GM12878 (cell line): ENCODE measurements around the gene GEMIN7. TPM values are rescaled to one million over a fixed set of nuclear protein-coding genes. Genes with fewer than 3 reads are reported as not detected.
A peak's percentile ranks its signal among the peaks of the same experiment; 100 is the strongest.

ENCODE experiments used
- ATAC-seq: fragments of 200-7000 bp; cut with Tn5 transposase; 3 replicates; pipeline ENCODE4 v1.9.1; 2020; ENCODE audit warnings: mild to moderate bottlenecking, moderate library complexity
- BruUV-seq: library from RNA; stranded (reverse); fragments of 400-500 nt; replicated peaks from 2 replicates; lab custom pipeline; 2021; lab: Mats Ljungman, UMichigan
- CTCF ChIA-PET: fragments of 300-600 bp; sonication (Branson Sonifier 250); formaldehyde crosslinking; extraction: SDS; loops from one replicate; lab custom pipeline; 2021; ENCODE audit warnings: inconsistent platforms; lab: Yijun Ruan, JAX
- POLR2A ChIA-PET: fragments of 350-600 bp; formaldehyde crosslinking; extraction: SDS; loops from one replicate; lab custom pipeline; 2021; ENCODE audit warnings: inconsistent platforms; lab: Charles Lee
- RAD21 ChIA-PET: fragments of 300-600 bp; sonication (Branson Sonifier 250); formaldehyde crosslinking; loops from one replicate; lab custom pipeline; 2023; ENCODE audit warnings: antibody characterized with exemption; ENCODE audit not compliant: unreplicated experiment; lab: Charles Lee
- SMC1A ChIA-PET: fragments of 300-600 bp; sonication (Branson Sonifier 250); formaldehyde crosslinking; loops from one replicate; lab custom pipeline; 2023; ENCODE audit not compliant: unreplicated experiment, uncharacterized antibody; lab: Charles Lee
- DNase-seq: peaks from one replicate; pipeline ENCODE4 v3.0.0-alpha.2; 2011; ENCODE audit warnings: low read depth, low spot score
- FAIRE-seq: peaks from 3 replicates; lab custom pipeline; 2011; peaks lifted over from hg19 to GRCh38; lab: Jason Lieb, UNC
- H2AFZ ChIP-seq: 2 replicates; pipeline ENCODE4 v1.6.0; 2011; ENCODE audit warnings: low read depth, low read length, control low read depth; ENCODE audit not compliant: control insufficient read depth
- H3K27ac ChIP-seq: 2 replicates; pipeline ENCODE4 v1.5.1; 2011; ENCODE audit warnings: control low read depth; ENCODE audit not compliant: control insufficient read depth, insufficient read depth
- H3K27me3 ChIP-seq, 2 experiments: replicated peaks in 1 of 2; 2 replicates each; pipeline versions ENCODE4 v1.6.0 to v1.6.1; 2011; ENCODE audit warnings: low read length in 1 of 2; ENCODE audit not compliant: control insufficient read depth in 2 of 2, insufficient read depth in 2 of 2
- H3K36me3 ChIP-seq, 2 experiments: 2 replicates each; pipeline ENCODE4 v1.5.1; 2011; ENCODE audit warnings: low read length in 1 of 2; ENCODE audit not compliant: control insufficient read depth in 2 of 2, insufficient read depth in 2 of 2
- H3K4me1 ChIP-seq: 2 replicates; pipeline ENCODE4 v1.6.1; 2011; ENCODE audit warnings: mild to moderate bottlenecking, low read length, moderate library complexity, mixed read lengths; ENCODE audit not compliant: control insufficient read depth, insufficient read depth
- H3K4me2 ChIP-seq: 2 replicates; pipeline ENCODE4 v1.6.0; 2011; ENCODE audit warnings: control low read depth; ENCODE audit not compliant: control insufficient read depth, insufficient read depth
- H3K4me3 ChIP-seq: fragments of 200-600 bp; sonication (generic); 2 replicates; pipeline ENCODE4 v1.5.1; 2016
- H3K79me2 ChIP-seq: 2 replicates; pipeline ENCODE4 v1.6.0; 2011; ENCODE audit warnings: low read length; ENCODE audit not compliant: control insufficient read depth, insufficient read depth
- H3K9ac ChIP-seq: 2 replicates; pipeline ENCODE4 v1.8.0; 2011; ENCODE audit warnings: low read length, control low read depth, mixed read lengths; ENCODE audit not compliant: control insufficient read depth, insufficient read depth
- H3K9me3 ChIP-seq: replicated peaks from 3 replicates; pipeline ENCODE4 v1.5.1; 2011; ENCODE audit warnings: mild to moderate bottlenecking, low read length; ENCODE audit not compliant: control insufficient read depth, insufficient read depth
- H4K20me1 ChIP-seq: 2 replicates; pipeline ENCODE4 v1.6.0; 2011; ENCODE audit not compliant: control insufficient read depth, insufficient read depth
- ATF7 ChIP-seq: fragments of 450-650 bp; IDR thresholded peaks from 2 replicates; pipeline ENCODE4 v1.6.1; 2016; ENCODE audit warnings: low read depth, mild to moderate bottlenecking
- HDAC2 ChIP-seq: fragments of 200-600 bp; sonication (generic); IDR thresholded peaks from 2 replicates; pipeline ENCODE4 v1.6.1; 2017
- HDAC6 ChIP-seq: fragments of 200-600 bp; sonication (generic); IDR thresholded peaks from one replicate; pipeline ENCODE4 v1.8.0; 2017; ENCODE audit warnings: antibody characterized with exemption; ENCODE audit not compliant: unreplicated experiment
- JUNB ChIP-seq: IDR thresholded peaks from 2 replicates; pipeline ENCODE4 v1.6.1; 2016; ENCODE audit warnings: antibody characterized with exemption, mild to moderate bottlenecking
- MEF2A ChIP-seq: IDR thresholded peaks from 2 replicates; pipeline ENCODE4 v1.6.1; 2011; ENCODE audit warnings: low read depth, mild to moderate bottlenecking, low read length, moderate library complexity; ENCODE audit not compliant: insufficient read depth
- MTA3 ChIP-seq: IDR thresholded peaks from 2 replicates; pipeline ENCODE4 v1.6.1; 2012; ENCODE audit warnings: low read length, inconsistent platforms, borderline replicate concordance
- NFYA ChIP-seq: IDR thresholded peaks from 2 replicates; pipeline ENCODE4 v1.6.1; 2011; ENCODE audit warnings: low read depth, mild to moderate bottlenecking, low read length, improper control_type of control experiment, borderline replicate concordance
- RB1 ChIP-seq: fragments of 450-650 bp; formaldehyde crosslinking; IDR thresholded peaks from 2 replicates; pipeline ENCODE4 v1.6.1; 2017; ENCODE audit warnings: mild to moderate bottlenecking, borderline replicate concordance
- TBL1XR1 ChIP-seq: IDR thresholded peaks from 2 replicates; pipeline ENCODE4 v1.6.1; 2012; ENCODE audit warnings: low read depth, low read length, improper control_type of control experiment
- ZNF217 ChIP-seq: fragments of 450-650 bp; IDR thresholded peaks from 2 replicates; pipeline ENCODE4 v1.6.1; 2017; ENCODE audit warnings: antibody characterized with exemption, mild to moderate bottlenecking
- WGBS: methylation state at CpG from one replicate; pipeline ENCODE4 v1.1.6; 2016; ENCODE audit warnings: low lambda C conversion rate; ENCODE audit not compliant: insufficient replicate concordance, insufficient coverage; ENCODE audit errors: missing lambda C conversion rate; 5-methylcytosine and 5-hydroxymethylcytosine counted together
- in situ Hi-C: fragments of 300-500 bp; cut with MboI; formaldehyde crosslinking; loops from 9 replicates; pipeline ENCODE4 v1.14.3; 2018; ENCODE audit warnings: mixed read lengths
- intact Hi-C: fragments of 100-400 bp; cut with micrococcal nuclease; formaldehyde crosslinking; loops from one replicate; pipeline ENCODE4 v1.14.2; 2022; ENCODE audit not compliant: unreplicated experiment
- polyA plus RNA-seq, 11 experiments: library from polyadenylated mRNA; depleted of rRNA in 4 of 11; unstranded in 6 of 11; stranded (reverse) in 5 of 11; fragments of >200 nt; fragmentation: Nextera tagmentation in 4 of 11; fragmentation: Illumina TruSeq in 1 of 11; extraction: Ambion mirVana in 4 of 11; extraction: Trizol in 1 of 11; gene quantifications; 1 replicate in 1 of 11; 2 replicates in 10 of 11; pipeline versions ENCODE4 v1.2.1 to v1.2.3, GENCODE V29; 2011 to 2016; ENCODE audit warnings: inconsistent platforms in 2 of 11, missing spikeins in 2 of 11, low read depth in 1 of 11
- total RNA-seq, 4 experiments: library from RNA; depleted of rRNA in 3 of 4; stranded (reverse); fragments of >200 nt in 3 of 4; fragmentation: Illumina TruSeq in 1 of 4; extraction: Trizol in 1 of 4; gene quantifications; 2 replicates each; pipeline versions ENCODE4 v1.2.1 to v1.2.3, GENCODE V29; 2013 to 2021
- TF ChIP-seq, protein P1 (sequence below): IDR thresholded peaks from 2 replicates; pipeline ENCODE4 v1.6.1; 2012; ENCODE audit warnings: improper control_type of control experiment, low read depth, low read length; ENCODE audit not compliant: insufficient replicate concordance
- TF ChIP-seq, protein P2 (sequence below): fragments of 450-650 bp; conservative IDR thresholded peaks from 2 replicates; pipeline ENCODE4 v1.6.1; 2017; ENCODE audit warnings: mild to moderate bottlenecking, moderate library complexity
- TF ChIP-seq, protein P3 (sequence below): fragments of 450-650 bp; IDR thresholded peaks from 2 replicates; pipeline ENCODE4 v1.6.1; 2016; ENCODE audit warnings: mild to moderate bottlenecking

The GEMIN7 gene
- total and polyA plus RNA-seq, 10 of the 15 experiments (the other 5 are each of a cell fraction or from before 2014, with no cell fraction given): 21.1 to 76.7 (median 44.9) TPM

DNA sequence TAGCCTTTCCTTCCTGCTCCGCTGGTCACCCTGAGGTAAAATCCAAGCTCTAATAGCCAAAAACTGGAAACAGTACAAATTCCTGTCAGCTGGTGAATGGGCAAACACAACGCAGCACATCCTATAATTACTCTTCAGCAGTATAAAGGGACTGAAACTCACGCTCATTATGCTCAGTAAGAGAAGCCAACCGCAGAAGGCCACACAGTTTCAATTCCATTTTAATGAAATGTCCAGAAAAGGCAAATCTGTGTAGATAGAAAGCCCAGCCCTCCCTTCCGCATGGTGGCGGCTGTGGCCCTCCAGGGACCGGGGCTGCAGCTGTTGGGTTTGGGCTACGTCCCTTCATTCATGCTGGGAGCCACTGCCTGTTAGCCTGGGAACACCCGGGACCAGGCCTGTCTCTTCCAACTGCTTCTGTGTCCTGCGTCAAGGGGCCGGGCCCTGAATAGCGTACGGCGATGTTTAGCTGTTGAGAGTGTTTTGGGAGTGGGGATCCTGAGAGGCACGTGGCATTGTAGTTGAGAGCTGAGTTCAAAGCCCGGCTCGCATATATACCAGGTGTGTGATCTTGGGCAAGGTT lies 58.2 kb downstream of the GEMIN7 start:
- ChIA-PET RAD21 (interaction anchor here (0.7 to 2.7 kb wide), 14 partner anchors 10 to 134 kb away, joined by 3 to 21 read pairs (median 5); partner anchors contain the start of genes BLOC1S3, GEMIN7, PPP1R37 and TRAPPC6A), SMC1A (interaction anchor here (0.9 to 4.0 kb wide), 13 partner anchors 11 to 112 kb away, joined by 3 to 39 read pairs (median 5); partner anchors contain the start of genes BLOC1S3, CLASRP, PPP1R37 and TRAPPC6A), CTCF (interaction anchor here (0.6 to 5.6 kb wide), 15 partner anchors 12 to 428 kb away, joined by 3 to 39 read pairs (median 6); partner anchors contain the start of genes BLOC1S3, GEMIN7, PPP1R37 and TRAPPC6A), POLR2A (interaction anchor here (0.6 to 4.5 kb wide), 17 partner anchors 12 to 995 kb away, joined by 3 to 33 read pairs (median 4); partner anchors contain the start of genes BLOC1S3, CLASRP, PPP1R37 and TRAPPC6A)
- peak; percentile 99 for FAIRE-seq
- ATAC-seq: peak; percentile 95
- Histone ChIP-seq H3K79me2 (peaks cover 31% of the 10 kb centered on the region), H3K4me1 (peaks cover 51% of the 10 kb centered on the region), H3K9ac (peak overlapping the region; percentile 59), H3K9me3 (no peaks in the 10 kb centered on the region), H3K36me3 (peaks cover 3 to 13% of the 10 kb centered on the region in 2 experiments; a peak in 3 of 4 replicates), H3K27ac (peak overlapping the region; percentile 97), H3K27me3 (no peaks in the 10 kb centered on the region), H3K4me2 (peak overlapping the region; percentile 73), H2AFZ (peak overlapping the region; percentile 74), H4K20me1 (no peaks in the 10 kb centered on the region), H3K4me3 (peak overlapping the region; percentile 39; the same call in 1 of the 2 replicates)
- in situ Hi-C loops (no loop called here), intact Hi-C loops (loop anchor here (1.0 to 5.0 kb wide), 4 partner anchors 27 to 200 kb away; partner anchors contain the start of genes GEMIN7 and ZNF296)
- no TSS peak for BruUV-seq
- 3% methylated on average over 17 of the region's 17 CpGs for WGBS
- DNase-seq: peak; percentile 93
- peak; percentile 59; the same call in 1 of the 2 replicates for TF ChIP-seq TBL1XR1
- TF ChIP-seq ATF7: peak; percentile 59; the same call in 1 of the 2 replicates
- TF ChIP-seq, protein P1, sequence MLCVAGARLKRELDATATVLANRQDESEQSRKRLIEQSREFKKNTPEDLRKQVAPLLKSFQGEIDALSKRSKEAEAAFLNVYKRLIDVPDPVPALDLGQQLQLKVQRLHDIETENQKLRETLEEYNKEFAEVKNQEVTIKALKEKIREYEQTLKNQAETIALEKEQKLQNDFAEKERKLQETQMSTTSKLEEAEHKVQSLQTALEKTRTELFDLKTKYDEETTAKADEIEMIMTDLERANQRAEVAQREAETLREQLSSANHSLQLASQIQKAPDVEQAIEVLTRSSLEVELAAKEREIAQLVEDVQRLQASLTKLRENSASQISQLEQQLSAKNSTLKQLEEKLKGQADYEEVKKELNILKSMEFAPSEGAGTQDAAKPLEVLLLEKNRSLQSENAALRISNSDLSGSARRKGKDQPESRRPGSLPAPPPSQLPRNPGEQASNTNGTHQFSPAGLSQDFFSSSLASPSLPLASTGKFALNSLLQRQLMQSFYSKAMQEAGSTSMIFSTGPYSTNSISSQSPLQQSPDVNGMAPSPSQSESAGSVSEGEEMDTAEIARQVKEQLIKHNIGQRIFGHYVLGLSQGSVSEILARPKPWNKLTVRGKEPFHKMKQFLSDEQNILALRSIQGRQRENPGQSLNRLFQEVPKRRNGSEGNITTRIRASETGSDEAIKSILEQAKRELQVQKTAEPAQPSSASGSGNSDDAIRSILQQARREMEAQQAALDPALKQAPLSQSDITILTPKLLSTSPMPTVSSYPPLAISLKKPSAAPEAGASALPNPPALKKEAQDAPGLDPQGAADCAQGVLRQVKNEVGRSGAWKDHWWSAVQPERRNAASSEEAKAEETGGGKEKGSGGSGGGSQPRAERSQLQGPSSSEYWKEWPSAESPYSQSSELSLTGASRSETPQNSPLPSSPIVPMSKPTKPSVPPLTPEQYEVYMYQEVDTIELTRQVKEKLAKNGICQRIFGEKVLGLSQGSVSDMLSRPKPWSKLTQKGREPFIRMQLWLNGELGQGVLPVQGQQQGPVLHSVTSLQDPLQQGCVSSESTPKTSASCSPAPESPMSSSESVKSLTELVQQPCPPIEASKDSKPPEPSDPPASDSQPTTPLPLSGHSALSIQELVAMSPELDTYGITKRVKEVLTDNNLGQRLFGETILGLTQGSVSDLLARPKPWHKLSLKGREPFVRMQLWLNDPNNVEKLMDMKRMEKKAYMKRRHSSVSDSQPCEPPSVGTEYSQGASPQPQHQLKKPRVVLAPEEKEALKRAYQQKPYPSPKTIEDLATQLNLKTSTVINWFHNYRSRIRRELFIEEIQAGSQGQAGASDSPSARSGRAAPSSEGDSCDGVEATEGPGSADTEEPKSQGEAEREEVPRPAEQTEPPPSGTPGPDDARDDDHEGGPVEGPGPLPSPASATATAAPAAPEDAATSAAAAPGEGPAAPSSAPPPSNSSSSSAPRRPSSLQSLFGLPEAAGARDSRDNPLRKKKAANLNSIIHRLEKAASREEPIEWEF: no peak
- TF ChIP-seq, protein P2, sequence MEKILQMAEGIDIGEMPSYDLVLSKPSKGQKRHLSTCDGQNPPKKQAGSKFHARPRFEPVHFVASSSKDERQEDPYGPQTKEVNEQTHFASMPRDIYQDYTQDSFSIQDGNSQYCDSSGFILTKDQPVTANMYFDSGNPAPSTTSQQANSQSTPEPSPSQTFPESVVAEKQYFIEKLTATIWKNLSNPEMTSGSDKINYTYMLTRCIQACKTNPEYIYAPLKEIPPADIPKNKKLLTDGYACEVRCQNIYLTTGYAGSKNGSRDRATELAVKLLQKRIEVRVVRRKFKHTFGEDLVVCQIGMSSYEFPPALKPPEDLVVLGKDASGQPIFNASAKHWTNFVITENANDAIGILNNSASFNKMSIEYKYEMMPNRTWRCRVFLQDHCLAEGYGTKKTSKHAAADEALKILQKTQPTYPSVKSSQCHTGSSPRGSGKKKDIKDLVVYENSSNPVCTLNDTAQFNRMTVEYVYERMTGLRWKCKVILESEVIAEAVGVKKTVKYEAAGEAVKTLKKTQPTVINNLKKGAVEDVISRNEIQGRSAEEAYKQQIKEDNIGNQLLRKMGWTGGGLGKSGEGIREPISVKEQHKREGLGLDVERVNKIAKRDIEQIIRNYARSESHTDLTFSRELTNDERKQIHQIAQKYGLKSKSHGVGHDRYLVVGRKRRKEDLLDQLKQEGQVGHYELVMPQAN: 0 out of 2 replicates have a peak, but pooled peaks have one; percentile 23
- TF ChIP-seq HDAC6: no peak
- TF ChIP-seq MEF2A: 0 out of 2 replicates have a peak, but pooled peaks have one; percentile 65
- no peak; the same call in 1 of the 2 replicates for TF ChIP-seq MTA3
- TF ChIP-seq RB1: peak; percentile 22; the same call in 1 of the 2 replicates
- no peak for TF ChIP-seq NFYA
- no peak for TF ChIP-seq JUNB
- TF ChIP-seq, protein P3, sequence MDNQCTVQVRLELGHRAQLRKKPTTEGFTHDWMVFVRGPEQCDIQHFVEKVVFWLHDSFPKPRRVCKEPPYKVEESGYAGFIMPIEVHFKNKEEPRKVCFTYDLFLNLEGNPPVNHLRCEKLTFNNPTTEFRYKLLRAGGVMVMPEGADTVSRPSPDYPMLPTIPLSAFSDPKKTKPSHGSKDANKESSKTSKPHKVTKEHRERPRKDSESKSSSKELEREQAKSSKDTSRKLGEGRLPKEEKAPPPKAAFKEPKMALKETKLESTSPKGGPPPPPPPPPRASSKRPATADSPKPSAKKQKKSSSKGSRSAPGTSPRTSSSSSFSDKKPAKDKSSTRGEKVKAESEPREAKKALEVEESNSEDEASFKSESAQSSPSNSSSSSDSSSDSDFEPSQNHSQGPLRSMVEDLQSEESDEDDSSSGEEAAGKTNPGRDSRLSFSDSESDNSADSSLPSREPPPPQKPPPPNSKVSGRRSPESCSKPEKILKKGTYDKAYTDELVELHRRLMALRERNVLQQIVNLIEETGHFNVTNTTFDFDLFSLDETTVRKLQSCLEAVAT: peak; percentile 12
- TF ChIP-seq HDAC2: no peak
- TF ChIP-seq ZNF217: no peak
